Vagina (tissue), 2 donors: ENCODE data around the gene HMCN2.

Experiments used
- CTCF ChIP-seq, 3 experiments: fragments of 450-650 bp in 2 of 3; fragments of 200-600 bp in 1 of 3; sonication (generic) in 1 of 3; IDR thresholded peaks; one replicate each; pipeline ENCODE4 v1.5.1; 2017 to 2019; ENCODE audit warnings: antibody characterized with exemption in 3 of 3, mild to moderate bottlenecking in 2 of 3, moderate library complexity in 2 of 3
- POLR2A ChIP-seq, 2 donors: fragments of 450-650 bp; IDR thresholded peaks; one replicate each; pipeline ENCODE4 v1.6.1; 2017; ENCODE audit warnings: antibody characterized with exemption in 2 of 2, mild to moderate bottlenecking in 2 of 2, moderate library complexity in 2 of 2
- POLR2AphosphoS5 ChIP-seq, 2 donors: sonication (generic); formaldehyde crosslinking; IDR thresholded peaks; one replicate each; pipeline ENCODE4 v1.9.0; 2017; ENCODE audit warnings: antibody characterized with exemption in 2 of 2, mild to moderate bottlenecking in 2 of 2, low read depth in 1 of 2; ENCODE audit not compliant: insufficient read depth in 1 of 2

- TF ChIP-seq CTCF (IDR thresholded peaks at IDR 0.05) (no peak), POLR2A (IDR thresholded peaks at IDR 0.05) (no peak), POLR2AphosphoS5 (IDR thresholded peaks at IDR 0.05; ENCODE audit: insufficient read depth in 1 of 2, low read depth in 1 of 2) (no peak)
Observed at GRCh38 chr9:130402645-130403440, 137.3 kb downstream of the HMCN2 start.
